Sciatic nerve (tissue), 2 donors: ENCODE results near the gene AZI2. TPM values are rescaled to one million over a fixed set of nuclear protein-coding genes. Genes with fewer than 3 reads are reported as not detected.

Experiments
- ATAC-seq: fragments of 200-7000 bp; cut with Tn5 transposase; one replicate; pipeline ENCODE4 v1.9.1; 2020; ENCODE audit warnings: mild to moderate bottlenecking, moderate library complexity
- DNase-seq: peaks from one replicate; pipeline ENCODE4 v3.0.0-alpha.2; 2020; ENCODE audit warnings: low spot score
- intact Hi-C: fragments of 100-400 bp; cut with DNase I; formaldehyde crosslinking; loops from one replicate; pipeline ENCODE4 v1.14.2; 2022
- total RNA-seq: library from RNA; stranded (reverse); fragmentation: NEBNext Ultra II Directional; extraction: Animal tissue kit (Norgen Biotek cat#: 25700); gene quantifications from one replicate; pipeline ENCODE4 v1.2.1, GENCODE V29; 2021
- donor health status: DM: no; HTN: no; CAD: no.
- donor health status: DM: no; HTN: no; CAD: no.

The AZI2 gene
- 80.7 TPM for total RNA-seq

DNA sequence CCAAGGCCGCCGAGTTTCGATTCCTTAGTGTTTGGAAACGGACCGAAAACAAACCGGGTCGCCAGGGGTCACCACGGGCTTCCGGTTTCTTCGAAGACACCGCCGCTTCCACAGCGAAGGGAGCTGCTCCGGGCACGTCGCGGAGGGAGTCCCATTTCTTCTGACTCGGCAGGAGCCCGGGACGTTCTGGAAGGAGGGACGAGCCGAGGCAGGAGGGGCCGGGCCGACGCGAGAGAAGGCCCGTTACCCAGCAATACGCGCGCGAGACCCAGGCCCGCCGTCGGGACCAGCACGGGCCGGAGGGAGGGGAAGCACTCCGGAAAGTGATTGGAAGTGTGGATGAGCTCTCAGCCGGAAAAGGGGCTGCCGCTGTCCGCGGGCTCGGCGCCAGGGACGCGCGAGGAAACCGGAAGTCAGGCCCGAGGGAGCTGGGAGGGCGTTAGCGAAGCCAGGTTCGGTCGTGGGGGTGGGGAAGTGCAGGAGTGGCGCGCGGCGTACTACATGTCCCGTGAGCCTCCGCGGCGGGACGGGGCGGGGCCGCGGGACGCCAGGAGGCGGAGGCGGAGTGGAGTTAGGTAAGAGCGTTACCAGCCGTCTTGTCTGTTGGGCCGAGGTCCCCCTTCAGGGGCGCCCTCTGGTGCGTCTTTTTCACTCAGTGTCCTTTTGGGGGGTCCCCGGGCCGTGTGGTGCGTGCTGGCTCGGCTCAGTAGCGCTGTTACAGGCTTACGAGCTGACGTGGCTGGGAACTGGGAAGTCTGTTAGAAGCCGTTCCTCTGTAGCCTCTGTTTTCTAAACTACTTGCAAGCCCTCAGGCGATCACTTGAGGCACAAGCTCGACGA lies at the start of gene AZI2, which contains the start of gene ZCWPW2:
Gene AZI2, minus strand, starts transcription at position 196 of the 840 bp plus-strand sequence. CDS start 8,207 bp downstream, outside the sequence.
Gene ZCWPW2, plus strand, starts transcription at position 93 of the 840 bp plus-strand sequence. CDS start 64,348 bp downstream, outside the sequence.
- DNase-seq (peak; percentile 98), ATAC-seq (peak; percentile 98)
- intact Hi-C loops: no loop called here

- intact Hi-C loops: no loop called here
- no peak for ATAC-seq
Observed at GRCh38 chr3:28388978-28389377, 40.4 kb upstream of the AZI2 start.

GRCh38 chr3:28386049-28386448 lies 37.4 kb upstream of the AZI2 start:
- intact Hi-C loops: no loop called here
- DNase-seq (no peak), ATAC-seq (no peak)

More at GRCh38 chr3:28388978-28389377, 40.4 kb upstream of the AZI2 start:
- no peak for DNase-seq

- ATAC-seq (peak; percentile 81), DNase-seq (no peak)
Observed at GRCh38 chr3:28376424-28376823, 27.8 kb upstream of the AZI2 start.

GRCh38 chr3:28349469-28350000 lies 911 bp upstream of the AZI2 start:
- DNase-seq (no peak), ATAC-seq (peak; percentile 3)
- intact Hi-C loops: no loop called here

More at GRCh38 chr3:28376424-28376823, 27.8 kb upstream of the AZI2 start:
- intact Hi-C loops: no loop called here

- no peak for DNase-seq
- intact Hi-C loops: no loop called here
- ATAC-seq: peak; percentile 89
Observed at GRCh38 chr3:28348265-28348628, 377 bp downstream of the AZI2 start.

DNA sequence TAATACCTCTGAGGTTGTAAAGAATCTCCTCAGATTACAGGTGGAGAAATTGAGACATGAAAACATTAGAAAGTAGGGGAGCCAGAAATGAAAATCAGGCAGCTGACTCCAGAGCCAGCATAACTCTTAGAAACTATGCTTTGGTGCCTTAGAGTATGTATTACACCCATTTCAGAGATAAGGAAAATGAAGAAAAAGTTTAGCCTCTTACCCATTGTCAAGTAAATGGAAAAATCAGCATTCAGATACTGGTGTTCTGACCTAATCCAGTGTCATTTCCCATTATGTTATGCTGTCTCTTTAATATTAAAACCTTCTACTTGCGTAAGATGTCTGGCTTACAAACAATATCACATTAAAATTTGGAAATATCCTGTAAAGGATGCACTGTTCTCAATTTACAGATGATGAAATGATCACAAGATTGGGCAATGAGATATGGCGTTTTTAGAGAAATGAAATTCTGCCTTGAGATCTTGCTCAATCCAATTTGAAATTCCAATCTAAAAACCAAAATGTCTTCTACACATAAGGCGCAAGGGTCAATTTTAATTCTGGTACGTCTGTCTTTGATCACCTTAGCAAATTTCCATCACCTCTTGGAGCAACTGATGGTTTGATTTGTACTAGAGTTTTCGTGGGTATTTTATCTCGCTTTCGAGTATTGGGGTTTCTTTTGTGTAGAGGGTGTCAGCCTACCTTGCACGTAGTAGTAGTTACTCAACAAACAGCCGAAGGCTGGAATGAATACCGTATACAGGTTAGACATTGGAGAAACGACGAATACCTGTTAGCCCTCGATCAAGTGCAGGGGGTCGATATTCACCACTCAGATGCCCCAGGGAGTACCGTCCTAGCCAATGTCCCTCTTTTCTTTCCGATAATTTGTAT lies 1.0 kb downstream of the AZI2 start:
- intact Hi-C loops: no loop called here
- ATAC-seq: peak; percentile 46
- no peak for DNase-seq

DNA sequence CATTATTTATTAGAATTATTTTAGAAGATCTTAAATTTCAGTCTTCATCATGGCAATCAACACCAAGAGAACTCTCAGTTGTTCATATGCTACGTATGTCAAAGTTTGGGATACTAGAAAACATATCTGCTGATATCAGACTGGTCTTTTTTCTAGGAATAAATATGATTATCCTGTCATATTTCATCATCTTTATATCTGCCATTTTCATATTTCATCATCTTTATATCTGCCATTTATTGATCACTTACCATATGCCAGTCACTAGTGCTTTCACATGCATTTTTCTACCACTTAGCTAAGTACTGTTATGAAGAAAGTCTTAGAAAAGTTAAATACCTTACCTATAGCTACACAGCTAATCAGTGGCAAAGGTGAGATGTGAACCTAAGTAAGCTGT lies 2.9 kb downstream of the AZI2 start:
- intact Hi-C loops: no loop called here
- DNase-seq (no peak), ATAC-seq (no peak)

DNA sequence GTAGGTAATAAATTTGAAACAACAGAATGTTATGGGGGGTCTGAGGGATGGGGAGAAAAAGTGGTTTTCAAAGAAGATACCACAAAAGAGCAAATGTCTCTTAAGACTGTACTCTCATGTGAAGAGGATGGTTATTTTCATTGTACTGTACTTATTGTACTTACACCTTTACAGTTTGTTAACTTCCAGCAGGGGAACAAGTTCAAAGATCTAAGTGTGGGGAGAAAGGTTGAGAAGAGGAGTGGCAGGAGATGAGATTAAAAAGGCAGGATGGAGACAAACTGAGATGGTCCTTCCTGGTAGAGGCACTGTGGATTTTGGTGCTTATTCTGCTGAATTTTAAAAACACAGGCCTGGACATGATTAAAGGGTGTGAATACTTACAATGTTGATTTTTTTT lies 5.5 kb downstream of the AZI2 start:
- intact Hi-C loops: no loop called here
- DNase-seq: no peak
- no peak for ATAC-seq

DNA sequence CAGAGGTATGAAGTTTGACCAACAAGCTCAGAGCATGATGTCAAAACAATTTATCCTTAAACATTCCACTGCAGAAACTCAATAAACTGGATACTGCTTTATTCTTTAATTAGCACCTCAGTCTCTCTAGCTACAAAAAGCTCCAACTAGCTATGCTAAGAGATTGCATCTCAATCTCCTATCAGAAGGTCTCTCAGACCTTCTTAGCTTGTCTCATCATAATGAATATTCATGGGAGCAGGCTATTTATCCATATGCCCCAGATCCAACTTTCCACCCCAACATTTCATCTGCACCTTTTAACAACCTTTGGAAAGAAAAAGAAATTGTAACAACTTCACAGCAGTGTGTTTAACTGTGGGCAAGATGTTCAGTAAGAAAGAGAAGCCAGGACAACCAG lies 11.4 kb downstream of the AZI2 start:
- DNase-seq (no peak), ATAC-seq (no peak)
- intact Hi-C loops: no loop called here

GRCh38 chr3:28335246-28335645 lies 13.4 kb downstream of the AZI2 start:
- intact Hi-C loops: no loop called here
- no peak for DNase-seq

DNA sequence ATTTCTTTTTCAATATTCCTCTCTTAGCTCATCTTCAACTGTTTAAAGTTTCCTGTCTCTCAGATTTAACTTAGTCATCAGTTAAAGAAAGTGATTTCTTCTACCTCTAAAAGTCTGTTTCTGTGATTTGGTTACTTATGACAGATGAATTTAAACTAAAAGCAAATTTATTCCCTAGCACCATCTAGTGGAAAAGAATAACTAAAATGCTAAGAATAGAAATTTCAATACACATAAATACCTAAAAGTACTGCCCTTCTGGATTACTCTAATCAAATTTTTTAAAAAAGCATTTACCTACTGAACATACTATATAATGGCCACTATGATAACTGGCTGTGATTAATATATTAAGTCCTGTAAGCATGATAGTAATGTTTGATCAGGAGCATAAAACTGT lies 14.1 kb downstream of the AZI2 start:
- DNase-seq (no peak), ATAC-seq (no peak)
- intact Hi-C loops: no loop called here

More at GRCh38 chr3:28335246-28335645, 13.4 kb downstream of the AZI2 start:
- ATAC-seq: no peak

DNA sequence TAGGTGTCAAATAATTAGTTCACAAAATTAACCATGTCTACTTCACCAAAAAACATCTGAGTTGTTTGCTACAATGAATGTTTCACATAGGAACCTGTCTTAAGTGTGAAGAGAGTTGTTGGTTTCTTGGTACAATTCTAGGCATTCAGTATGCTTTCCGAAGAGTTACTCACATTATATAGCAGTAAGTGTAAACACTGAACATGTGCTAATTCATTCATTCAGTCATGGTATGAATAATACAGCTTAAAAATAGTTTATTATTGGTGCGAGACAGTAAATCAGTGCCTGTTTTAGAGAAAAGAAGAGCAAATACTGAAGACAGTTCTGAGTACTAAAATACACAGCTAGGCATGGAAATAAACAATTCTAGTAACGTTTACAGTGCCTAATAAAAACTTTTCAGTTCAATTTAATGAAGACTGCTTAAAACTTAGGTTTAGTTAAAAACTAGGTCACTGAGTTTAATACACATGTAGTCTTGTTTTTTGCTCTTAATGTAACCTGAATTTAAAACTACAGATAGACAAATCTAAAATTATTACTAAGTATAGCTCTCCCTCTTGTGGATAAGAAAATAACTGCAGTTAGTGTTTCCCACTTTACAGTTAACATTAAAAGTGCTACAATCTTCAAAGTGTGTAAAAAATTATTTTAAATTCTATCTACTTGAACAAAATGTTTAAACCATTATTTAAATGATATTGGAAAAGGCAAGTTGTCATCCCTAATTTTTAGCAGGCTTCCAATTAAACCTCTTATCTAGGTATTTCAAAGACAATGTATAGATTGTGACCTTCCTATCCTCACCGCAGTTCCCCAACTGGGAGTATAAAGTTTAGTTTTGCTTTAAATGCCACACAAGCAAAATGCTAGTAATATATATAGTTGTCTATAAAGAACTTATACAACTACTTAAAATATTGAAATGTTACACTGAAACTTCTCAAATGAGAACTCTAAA lies 20.2 kb downstream of the AZI2 start:
- DNase-seq (no peak), ATAC-seq (no peak)
- intact Hi-C loops: no loop called here

GRCh38 chr3:28326458-28326926 lies 22.1 kb downstream of the AZI2 start:
- intact Hi-C loops: no loop called here
- ATAC-seq (peak; percentile 26), DNase-seq (no peak)

- intact Hi-C loops: no loop called here
- DNase-seq: no peak
- ATAC-seq: no peak
Observed at GRCh38 chr3:28322464-28322863, 26.2 kb downstream of the AZI2 start.

GRCh38 chr3:28320981-28321380 lies 27.6 kb downstream of the AZI2 start:
- intact Hi-C loops: no loop called here
- no peak for ATAC-seq
- no peak for DNase-seq

- ATAC-seq (no peak), DNase-seq (no peak)
- intact Hi-C loops: no loop called here
Observed at GRCh38 chr3:28317438-28318022, 31.1 kb downstream of the AZI2 start.

GRCh38 chr3:28316226-28316625 lies 32.4 kb downstream of the AZI2 start:
- intact Hi-C loops: no loop called here
- no peak for ATAC-seq
- no peak for DNase-seq
